Activated CD8-positive, alpha-beta memory T cell treated with anti-CD3 and anti-CD28 coated beads for 36 hours (primary cell): ENCODE data around the gene DCN. TPM values are rescaled to one million over a fixed set of nuclear protein-coding genes. Genes with fewer than 3 reads are reported as not detected.

Source experiments
- CTCF ChIA-PET: fragments of 350-600 bp; sonication (Branson Sonifier 250); formaldehyde crosslinking; loops from one replicate; lab custom pipeline; 2021; ENCODE audit warnings: antibody characterized with exemption; lab: Charles Lee
- POLR2A ChIA-PET: fragments of 350-600 bp; sonication (Branson Sonifier 250); formaldehyde crosslinking; loops from one replicate; lab custom pipeline; 2021; ENCODE audit warnings: antibody characterized with exemption; lab: Charles Lee
- total RNA-seq, 2 experiments: library from RNA; stranded (reverse); gene quantifications; one replicate each; pipeline ENCODE4 v1.2.3, GENCODE V29; 2021

Gene DCN
- total RNA-seq, 2 experiments from 2014 or later = not detected

GRCh38 chr12:91189516-91189915, 6.9 kb upstream of the DCN start:
- ChIA-PET CTCF (no interaction called here), POLR2A (no interaction called here)

DNA sequence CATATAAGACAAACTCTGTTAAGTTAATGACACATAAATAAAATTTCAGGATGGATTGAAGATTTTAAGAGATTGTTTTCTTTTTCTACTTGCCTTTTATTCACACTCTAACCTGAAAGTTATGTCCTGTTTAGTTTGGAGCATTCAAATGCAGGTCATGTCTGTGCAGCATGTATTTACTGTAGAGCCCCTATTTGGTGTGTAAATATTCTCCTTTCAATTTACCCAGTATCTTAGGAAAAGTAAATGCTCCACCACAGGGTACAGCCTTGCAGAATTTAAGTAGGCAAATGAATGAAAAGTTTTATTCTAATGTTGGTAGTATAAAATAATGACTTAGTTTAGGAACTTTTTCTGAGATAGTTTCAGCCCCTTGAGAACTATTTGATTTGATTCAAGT, 6.2 kb upstream of the DCN start:
- ChIA-PET POLR2A (no interaction called here), CTCF (no interaction called here)

- POLR2A ChIA-PET = no interaction called here
- CTCF ChIA-PET = no interaction called here
These were observed 3.5 kb upstream of the DCN start for GRCh38 chr12:91186156-91186555.

DNA sequence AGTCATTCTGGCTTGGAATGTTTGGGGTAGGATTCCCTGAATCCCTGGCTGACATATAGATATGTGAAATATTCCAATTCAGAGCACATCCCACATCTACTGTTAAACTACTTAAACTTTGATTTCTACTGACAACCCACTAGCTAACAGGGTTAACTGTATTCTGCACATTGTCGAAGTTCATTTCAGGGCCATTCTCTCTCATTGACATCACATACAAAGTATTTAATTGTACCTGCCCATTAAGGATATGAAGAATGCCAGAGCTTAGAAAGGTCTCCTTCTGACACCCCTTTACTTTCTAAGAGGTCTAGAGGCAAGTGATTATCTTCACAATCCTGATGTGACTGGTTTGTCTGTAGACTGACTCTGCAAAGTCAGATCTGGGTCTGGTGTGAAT, 2.8 kb upstream of the DCN start:
- ChIA-PET POLR2A (no interaction called here), CTCF (no interaction called here)

GRCh38 chr12:91183551-91183950, 934 bp upstream of the DCN start:
- POLR2A ChIA-PET = no interaction called here
- CTCF ChIA-PET = no interaction called here

DNA sequence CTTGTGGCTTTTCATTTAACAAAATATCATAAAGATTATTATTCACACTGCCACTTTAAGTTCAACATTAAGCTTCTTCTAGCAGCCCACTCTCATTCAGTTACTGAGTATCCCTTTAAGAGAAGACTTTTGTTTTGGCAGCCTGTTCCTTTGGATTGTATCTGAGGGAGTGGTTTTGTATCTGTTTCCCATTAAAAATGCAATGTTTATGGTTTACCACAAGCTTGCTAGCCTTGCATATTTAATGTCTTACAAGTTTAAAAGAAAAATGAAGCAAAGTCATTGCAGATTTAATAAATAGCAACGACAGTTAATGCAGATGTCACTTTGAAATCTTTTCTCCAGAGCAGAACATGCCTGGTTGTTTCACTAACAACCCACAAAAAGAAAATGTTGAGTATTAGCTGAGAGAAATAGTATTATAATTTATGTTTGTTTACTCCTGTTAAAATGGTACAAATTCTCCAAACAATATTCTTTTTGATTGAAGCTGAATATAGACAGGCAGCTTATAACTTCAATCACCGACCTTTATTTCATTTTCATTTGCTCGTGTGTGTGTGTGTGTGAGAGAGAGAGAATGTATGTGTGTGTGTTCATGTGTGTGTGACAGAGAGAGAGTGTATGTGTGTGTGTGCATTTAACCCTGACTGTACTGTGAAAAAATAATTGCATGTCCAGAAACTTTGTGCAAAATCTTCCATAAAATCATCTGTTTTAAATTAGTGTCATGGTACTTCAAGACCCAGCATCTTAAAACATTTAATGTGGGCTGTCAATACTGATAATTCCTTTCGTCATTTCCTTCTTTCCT, 1.8 kb downstream of the DCN start:
- POLR2A ChIA-PET = no interaction called here
- CTCF ChIA-PET = no interaction called here

- CTCF ChIA-PET = no interaction called here
- POLR2A ChIA-PET = no interaction called here
These were observed 2.6 kb downstream of the DCN start for GRCh38 chr12:91179966-91180561.

GRCh38 chr12:91179315-91179714, 3.3 kb downstream of the DCN start:
- POLR2A ChIA-PET = no interaction called here
- CTCF ChIA-PET = no interaction called here

GRCh38 chr12:91178781-91179180, 3.8 kb downstream of the DCN start:
- POLR2A ChIA-PET = no interaction called here

DNA sequence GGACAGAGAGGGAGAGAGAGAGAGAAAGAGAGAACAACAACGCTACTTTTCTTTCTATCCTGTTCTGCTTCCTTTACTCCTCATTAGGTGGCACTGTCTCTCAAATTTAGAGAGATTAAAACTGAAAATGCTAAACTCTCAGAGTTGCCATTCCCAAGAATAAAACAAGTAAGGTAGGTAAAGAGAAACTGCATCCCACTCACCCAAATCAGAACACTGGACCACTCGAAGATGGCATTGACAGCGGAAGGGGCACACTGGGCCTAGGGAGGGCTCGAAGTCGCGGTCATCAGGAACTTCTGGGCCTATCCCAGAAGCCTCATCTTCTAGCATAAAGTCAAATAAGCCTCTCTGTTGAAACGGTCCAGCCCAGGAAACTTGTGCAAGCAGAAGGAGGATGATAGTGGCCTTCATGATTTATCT, 4.5 kb downstream of the DCN start:
- ChIA-PET POLR2A (no interaction called here), CTCF (no interaction called here)

More at GRCh38 chr12:91178781-91179180, 3.8 kb downstream of the DCN start:
- CTCF ChIA-PET = no interaction called here

DNA sequence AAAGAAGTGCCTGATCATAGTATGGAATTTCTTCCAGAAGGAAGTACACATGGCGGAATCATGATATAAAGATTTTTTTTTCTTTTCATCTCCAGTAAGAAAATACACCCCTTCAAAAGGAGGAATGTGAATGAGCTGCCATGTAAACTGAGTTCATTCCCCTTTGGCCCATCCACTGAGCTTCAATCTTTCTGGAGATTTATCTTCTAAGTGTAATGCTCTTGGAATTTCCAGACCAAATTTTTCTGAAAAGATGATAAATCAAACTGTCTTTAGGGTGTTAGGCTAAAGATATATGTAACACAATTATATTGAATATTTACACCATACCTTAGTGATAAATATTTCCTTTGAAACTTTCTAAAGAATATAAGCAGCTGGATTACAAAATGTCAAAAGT, 5.2 kb downstream of the DCN start:
- POLR2A ChIA-PET = no interaction called here
- CTCF ChIA-PET = no interaction called here

- ChIA-PET POLR2A (no interaction called here), CTCF (no interaction called here)
These were observed 5.7 kb downstream of the DCN start for GRCh38 chr12:91176915-91177314.

DNA sequence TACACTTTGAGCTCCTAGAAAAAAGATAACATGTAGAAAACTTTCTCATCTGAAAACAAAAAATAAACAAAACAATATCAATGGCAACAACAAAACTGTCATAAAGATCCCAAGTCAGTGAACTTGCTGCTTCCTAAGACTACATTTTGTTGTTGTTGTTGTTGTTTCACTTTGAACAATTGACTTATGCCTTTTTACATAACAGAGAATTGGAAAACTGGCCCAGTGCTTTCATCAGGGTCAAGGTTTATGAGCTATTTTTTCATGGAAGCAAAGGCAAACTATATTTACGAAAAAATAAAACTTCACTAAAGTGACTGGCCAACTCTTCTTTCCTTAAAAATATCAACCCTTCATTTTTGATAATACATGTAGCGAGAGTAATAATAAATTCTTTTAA, 6.3 kb downstream of the DCN start:
- POLR2A ChIA-PET = no interaction called here
- CTCF ChIA-PET = no interaction called here

- POLR2A ChIA-PET = no interaction called here
- CTCF ChIA-PET = interaction anchor here (0.5 to 0.7 kb wide), 2 partner anchors 22 to 1996 kb away, joined by 3 read pairs; no protein-coding TSS in a partner anchor
These were observed 9.5 kb downstream of the DCN start for GRCh38 chr12:91173124-91173523.

- ChIA-PET POLR2A (no interaction called here), CTCF (no interaction called here)
These were observed 10.5 kb downstream of the DCN start for GRCh38 chr12:91172096-91172495.

- ChIA-PET POLR2A (no interaction called here), CTCF (no interaction called here)
These were observed 11.1 kb downstream of the DCN start for GRCh38 chr12:91171476-91171875.

GRCh38 chr12:91163116-91163515, 19.5 kb downstream of the DCN start:
- ChIA-PET CTCF (no interaction called here), POLR2A (no interaction called here)

DNA sequence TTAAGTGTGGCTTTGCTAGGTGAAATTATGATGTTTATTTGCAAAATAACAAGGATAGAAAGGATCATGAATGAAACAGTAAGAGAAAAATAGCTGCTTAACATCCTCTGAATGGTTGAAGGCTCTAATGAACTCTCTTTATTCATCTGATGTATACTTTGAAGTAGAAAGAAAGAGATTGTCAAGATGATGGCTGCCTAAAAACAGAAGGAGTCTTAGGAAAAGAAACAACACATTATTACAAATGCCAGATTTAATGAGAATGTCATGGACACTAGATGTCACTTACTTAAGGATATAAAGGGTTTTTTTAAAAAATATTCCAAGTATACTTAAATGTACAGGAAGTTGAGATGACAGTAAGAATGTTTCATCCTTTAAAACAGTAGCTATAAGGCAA, 21.6 kb downstream of the DCN start:
- CTCF ChIA-PET = interaction anchor here (1.0 kb wide), 1 partner anchor 46 kb away, joined by 3 read pairs; no protein-coding TSS in a partner anchor

DNA sequence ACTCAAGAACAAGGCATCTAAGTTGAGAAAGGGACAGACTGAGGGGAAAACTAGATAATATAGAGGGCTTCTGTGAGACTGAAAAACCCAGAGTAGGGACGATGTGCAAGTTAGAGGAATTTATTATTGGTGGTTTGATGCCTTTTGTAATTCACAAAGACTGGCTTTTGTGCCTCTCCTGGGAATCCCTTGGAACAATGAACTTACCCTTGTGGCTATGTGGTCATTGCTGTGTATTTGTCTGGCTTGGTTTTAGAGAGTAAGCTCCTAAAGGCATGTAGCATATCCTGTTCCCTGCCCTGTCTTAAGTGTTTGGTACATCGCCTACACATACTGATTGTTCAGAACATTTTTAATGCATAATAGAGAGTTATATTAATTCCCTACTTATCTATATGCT, 26.6 kb downstream of the DCN start:
- ChIA-PET CTCF (no interaction called here), POLR2A (no interaction called here)

More for the DNA sequence above, 21.6 kb downstream of the DCN start:
- POLR2A ChIA-PET = no interaction called here

DNA sequence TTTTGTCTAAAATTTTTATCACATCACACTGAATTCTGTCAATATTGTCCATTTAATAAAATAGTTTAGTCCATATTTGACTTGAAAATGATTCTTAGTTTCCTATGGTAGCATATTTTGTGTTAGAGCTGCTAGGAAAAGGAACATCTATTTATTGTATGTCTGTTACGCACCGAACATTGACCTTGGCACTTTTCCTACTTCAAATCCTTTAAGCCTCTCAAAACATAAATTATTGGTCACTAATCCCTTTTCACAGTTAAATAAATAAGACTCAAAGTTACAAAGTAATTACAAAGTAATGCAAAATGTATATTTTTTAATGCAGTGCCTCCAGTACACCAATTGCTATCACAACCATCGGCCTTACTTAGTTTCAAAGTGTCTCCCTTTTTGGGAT, 28.5 kb downstream of the DCN start:
- ChIA-PET POLR2A (interaction anchor here (0.5 kb wide), 1 partner anchor 16 kb away, joined by 3 read pairs; no protein-coding TSS in a partner anchor), CTCF (no interaction called here)

- ChIA-PET POLR2A (no interaction called here), CTCF (no interaction called here)
These were observed 38.6 kb downstream of the DCN start for GRCh38 chr12:91144053-91144452.
